ENCODE measurements around the gene RELL1. TPM values are rescaled to one million over a fixed set of nuclear protein-coding genes. Genes with fewer than 3 reads are reported as not detected.
A peak's percentile ranks its signal among the peaks of the same experiment; 100 is the strongest.

Gene RELL1
- total RNA-seq, 6 experiments from 2014 or later: 20.4 to 31.3 (median 28.9) TPM

DNA sequence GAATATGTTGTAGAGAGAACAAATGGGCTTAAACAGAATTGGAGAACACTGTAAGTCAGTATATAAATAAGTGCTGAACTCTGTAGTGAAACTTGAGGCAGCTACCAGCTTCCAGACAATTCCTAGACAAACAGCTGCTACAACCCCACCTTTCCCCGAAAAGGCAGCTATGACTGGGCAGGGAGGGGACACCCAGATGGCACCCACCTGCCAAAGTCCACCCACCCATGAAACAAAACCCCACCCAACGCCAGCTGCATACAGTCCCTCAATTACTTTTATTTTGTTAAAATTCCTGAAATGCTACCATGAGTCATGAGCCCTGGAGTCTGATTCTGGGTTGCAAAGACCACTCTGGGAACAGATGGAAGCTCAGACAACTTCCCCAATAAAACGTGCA is 24.4 kb downstream of the RELL1 start:
- 0 out of 2 replicates have a peak overlapping the region, but pooled peaks have one; percentile 10 for H3K27ac Mint-ChIP-seq
- DNase-seq: no peak
- no peak overlapping the region for H3K4me3 Mint-ChIP-seq
- H3K27me3 Mint-ChIP-seq (ENCODE audit: insufficient read depth): no peaks in the 10 kb centered on the region; the same call in 1 of the 2 replicates
- TF ChIP-seq CTCF (IDR thresholded peaks at IDR 0.05): no peak
- H3K9me3 Mint-ChIP-seq: peaks cover 4% of the 10 kb centered on the region; the same call in 1 of the 2 replicates
- H3K36me3 Mint-ChIP-seq (ENCODE audit: low read depth): peaks cover 6% of the 10 kb centered on the region; the same call in 1 of the 2 replicates
- peaks cover 52% of the 10 kb centered on the region for H3K4me1 Mint-ChIP-seq (ENCODE audit: low read depth)

- Mint-ChIP-seq H3K4me1 (ENCODE audit: low read depth) (peaks cover 32% of the 10 kb centered on the region), H3K36me3 (ENCODE audit: low read depth) (peaks cover 15% of the 10 kb centered on the region; the same call in 1 of the 2 replicates)
These were observed 26.5 kb downstream of the RELL1 start for GRCh38 chr4:37659696-37660095.

GRCh38 chr4:37656649-37657048 is 29.5 kb downstream of the RELL1 start:
- peaks cover 21% of the 10 kb centered on the region for H3K4me1 Mint-ChIP-seq (ENCODE audit: low read depth)
- no peak overlapping the region for H3K27ac Mint-ChIP-seq
- H3K27me3 Mint-ChIP-seq (ENCODE audit: insufficient read depth): no peaks in the 10 kb centered on the region
- peaks cover 22% of the 10 kb centered on the region for H3K36me3 Mint-ChIP-seq (ENCODE audit: low read depth)
- peaks cover 11% of the 10 kb centered on the region; the same call in 1 of the 2 replicates for H3K9me3 Mint-ChIP-seq
- no peak for TF ChIP-seq CTCF (IDR thresholded peaks at IDR 0.05)
- no peak overlapping the region for H3K4me3 Mint-ChIP-seq
- no peak for DNase-seq

More at GRCh38 chr4:37659696-37660095, 26.5 kb downstream of the RELL1 start:
- Mint-ChIP-seq H3K27me3 (ENCODE audit: insufficient read depth) (no peaks in the 10 kb centered on the region; the same call in 1 of the 2 replicates), H3K4me3 (no peak overlapping the region), H3K9me3 (peaks cover 11% of the 10 kb centered on the region; the same call in 1 of the 2 replicates), H3K27ac (no peak overlapping the region)
- no peak for TF ChIP-seq CTCF (IDR thresholded peaks at IDR 0.05)
- no peak for DNase-seq

- Mint-ChIP-seq H3K27ac (no peak overlapping the region), H3K4me1 (ENCODE audit: low read depth) (peaks cover 32% of the 10 kb centered on the region), H3K9me3 (peaks cover 11% of the 10 kb centered on the region; the same call in 1 of the 2 replicates), H3K4me3 (no peak overlapping the region), H3K36me3 (ENCODE audit: low read depth) (peaks cover 22% of the 10 kb centered on the region), H3K27me3 (ENCODE audit: insufficient read depth) (no peaks in the 10 kb centered on the region)
- TF ChIP-seq CTCF (IDR thresholded peaks at IDR 0.05): no peak
- peak; percentile 35 for DNase-seq
These were observed 32.6 kb downstream of the RELL1 start for GRCh38 chr4:37653601-37654000.

- no peak overlapping the region for H3K4me3 Mint-ChIP-seq
- H3K9me3 Mint-ChIP-seq: peaks cover 11% of the 10 kb centered on the region; the same call in 1 of the 2 replicates
- H3K27me3 Mint-ChIP-seq (ENCODE audit: insufficient read depth): no peaks in the 10 kb centered on the region
- H3K36me3 Mint-ChIP-seq (ENCODE audit: low read depth): peaks cover 22% of the 10 kb centered on the region
- H3K27ac Mint-ChIP-seq: no peak overlapping the region
- no peak for DNase-seq
- peaks cover 39% of the 10 kb centered on the region for H3K4me1 Mint-ChIP-seq (ENCODE audit: low read depth)
- TF ChIP-seq CTCF (IDR thresholded peaks at IDR 0.05): no peak
These were observed 33.2 kb downstream of the RELL1 start for GRCh38 chr4:37652747-37653527.

Data from HFFc6 (cell line).